GM13976 (cell line): ENCODE measurements around the gene CEP112.

ENCODE experiments used
- DNase-seq: peaks from one replicate; pipeline ENCODE4 v3.0.0; 2012; ENCODE audit warnings: low spot score
- in situ Hi-C: fragments of 300-500 bp; cut with MboI; formaldehyde crosslinking; loops from one replicate; pipeline ENCODE4 v1.12.0; 2022; ENCODE audit warnings: low sequenced_read_pairs, mixed read lengths, inconsistent platforms; ENCODE audit not compliant: unreplicated experiment
- TF ChIP-seq, protein P1 (sequence below): IDR thresholded peaks from 2 replicates; pipeline ENCODE4 v1.5.1; 2012; ENCODE audit warnings: borderline replicate concordance, mild to moderate bottlenecking; ENCODE audit not compliant: insufficient read depth; ENCODE audit errors: extremely low read depth, missing control alignments, control extremely low read depth

Gene CEP112

DNA sequence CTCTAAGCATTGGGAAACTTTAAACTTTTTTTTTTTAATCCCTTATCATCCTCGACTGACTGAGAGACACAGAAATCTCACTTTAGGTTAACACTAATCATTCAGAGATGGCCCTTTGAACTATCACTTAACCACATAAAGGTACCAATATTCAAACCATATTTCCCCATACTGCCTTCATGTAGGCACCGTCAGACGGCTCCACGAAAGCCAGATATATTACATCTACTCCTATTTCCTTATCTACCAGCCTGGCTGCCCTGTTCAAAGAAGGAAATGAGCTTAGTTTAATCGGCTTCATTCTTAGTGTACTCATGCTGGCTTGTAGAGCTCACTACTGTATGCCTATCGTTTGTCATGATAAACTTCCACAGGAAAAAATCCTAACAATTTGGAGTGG is 270.9 kb downstream of the CEP112 start:
- in situ Hi-C loops: no loop called here
- no peak for DNase-seq
- TF ChIP-seq, protein P1, sequence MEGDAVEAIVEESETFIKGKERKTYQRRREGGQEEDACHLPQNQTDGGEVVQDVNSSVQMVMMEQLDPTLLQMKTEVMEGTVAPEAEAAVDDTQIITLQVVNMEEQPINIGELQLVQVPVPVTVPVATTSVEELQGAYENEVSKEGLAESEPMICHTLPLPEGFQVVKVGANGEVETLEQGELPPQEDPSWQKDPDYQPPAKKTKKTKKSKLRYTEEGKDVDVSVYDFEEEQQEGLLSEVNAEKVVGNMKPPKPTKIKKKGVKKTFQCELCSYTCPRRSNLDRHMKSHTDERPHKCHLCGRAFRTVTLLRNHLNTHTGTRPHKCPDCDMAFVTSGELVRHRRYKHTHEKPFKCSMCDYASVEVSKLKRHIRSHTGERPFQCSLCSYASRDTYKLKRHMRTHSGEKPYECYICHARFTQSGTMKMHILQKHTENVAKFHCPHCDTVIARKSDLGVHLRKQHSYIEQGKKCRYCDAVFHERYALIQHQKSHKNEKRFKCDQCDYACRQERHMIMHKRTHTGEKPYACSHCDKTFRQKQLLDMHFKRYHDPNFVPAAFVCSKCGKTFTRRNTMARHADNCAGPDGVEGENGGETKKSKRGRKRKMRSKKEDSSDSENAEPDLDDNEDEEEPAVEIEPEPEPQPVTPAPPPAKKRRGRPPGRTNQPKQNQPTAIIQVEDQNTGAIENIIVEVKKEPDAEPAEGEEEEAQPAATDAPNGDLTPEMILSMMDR: no peak

GRCh38 chr17:65918916-65919315 is 273.0 kb downstream of the CEP112 start:
- TF ChIP-seq, protein P1: no peak
- no peak for DNase-seq
- in situ Hi-C loops: no loop called here

DNA sequence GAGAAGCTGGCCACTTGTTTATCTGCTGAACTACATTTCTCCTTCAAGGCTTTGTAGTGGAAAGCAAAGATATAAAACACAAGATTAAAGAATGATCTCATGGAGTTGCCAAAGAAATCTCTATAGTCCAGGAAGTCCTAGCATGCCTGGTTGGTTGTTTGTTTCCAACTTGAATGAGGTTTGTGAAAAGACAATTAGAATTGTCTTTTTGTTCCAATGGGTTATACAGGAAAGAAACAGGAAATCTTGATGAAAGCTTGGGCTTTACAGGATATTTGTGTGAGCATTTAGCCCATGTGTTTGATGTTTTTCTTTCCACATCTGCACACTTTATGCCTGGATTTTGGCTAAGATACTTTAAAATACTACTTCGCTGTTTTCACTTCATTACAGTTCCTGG is 273.4 kb downstream of the CEP112 start:
- in situ Hi-C loops: no loop called here
- no peak for DNase-seq
- TF ChIP-seq, protein P1: no peak

- TF ChIP-seq, protein P1: no peak
- DNase-seq: no peak
- in situ Hi-C loops: no loop called here
These were observed 274.4 kb downstream of the CEP112 start for GRCh38 chr17:65917560-65917959.

DNA sequence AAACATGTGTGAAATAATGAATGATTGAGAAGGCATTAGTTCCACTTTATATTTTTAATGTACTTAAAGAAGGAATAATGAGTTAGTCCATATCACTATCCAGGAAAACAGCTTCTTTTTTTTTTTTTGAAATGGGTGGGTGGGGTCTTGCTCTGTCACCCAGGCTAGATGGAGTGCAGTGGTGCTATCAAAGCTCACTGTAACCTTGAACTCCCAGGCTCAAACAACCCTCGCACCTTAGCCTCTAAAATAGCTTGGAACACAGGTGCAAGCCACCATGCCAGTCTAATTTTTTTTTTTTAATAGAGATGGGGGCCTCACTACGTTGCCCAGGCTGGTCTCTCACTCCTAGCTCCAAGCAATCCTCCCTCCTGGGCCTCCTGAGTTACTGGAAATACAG is 275.5 kb downstream of the CEP112 start:
- TF ChIP-seq, protein P1: no peak
- no peak for DNase-seq
- in situ Hi-C loops: no loop called here

DNA sequence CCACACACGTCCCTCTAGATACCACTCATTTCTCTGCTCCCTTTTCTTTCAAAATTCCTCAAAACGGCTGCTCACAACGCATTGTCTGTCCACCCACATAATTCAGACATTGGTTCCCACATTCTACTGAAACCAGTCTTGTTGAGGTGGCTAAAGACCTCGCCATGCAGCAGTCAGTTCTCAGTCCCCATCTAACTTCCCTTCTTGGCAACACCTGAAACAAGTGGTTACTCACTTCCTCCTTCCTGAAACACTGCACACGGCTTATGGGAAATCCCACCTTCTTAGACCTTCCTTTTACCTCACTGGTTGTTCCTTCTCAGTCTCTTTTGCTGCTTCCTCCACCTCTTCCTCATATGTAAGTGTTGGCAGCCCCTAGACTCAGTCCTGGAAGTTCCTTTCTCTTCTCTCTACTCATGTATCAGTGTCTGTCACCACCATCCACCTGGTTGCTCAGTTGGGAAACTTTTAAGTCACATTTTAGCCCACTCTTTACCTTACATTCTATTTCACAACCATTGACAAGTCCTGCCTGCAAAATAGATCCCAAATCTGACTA is 277.1 kb downstream of the CEP112 start:
- TF ChIP-seq, protein P1: no peak
- peak; percentile 52 for DNase-seq
- in situ Hi-C loops: no loop called here
